GM06990 (cell line): ENCODE results near the gene PPOX.
A peak's percentile ranks its signal among the peaks of the same experiment; 100 is the strongest.

Source experiments
- DNase-seq: peaks from one replicate; pipeline ENCODE4 v3.0.0-alpha.2; 2011; ENCODE audit not compliant: insufficient read length; ENCODE audit errors: extremely low read depth
- H3K27me3 ChIP-seq: replicated peaks from 2 replicates; pipeline ENCODE4 v1.6.0; 2011; ENCODE audit warnings: low read length; ENCODE audit not compliant: control insufficient read depth, insufficient read depth
- H3K36me3 ChIP-seq: 2 replicates; pipeline ENCODE4 v1.5.1; 2011; ENCODE audit warnings: low read length; ENCODE audit not compliant: control insufficient read depth, insufficient read depth
- H3K4me3 ChIP-seq: replicated peaks from 2 replicates; pipeline ENCODE4 v1.5.1; 2011; ENCODE audit warnings: low read depth, mild to moderate bottlenecking, control low read depth, low read length
- CTCF ChIP-seq: IDR thresholded peaks from 2 replicates; pipeline ENCODE4 v1.5.1; 2011; ENCODE audit warnings: low read length, control low read depth, mild to moderate bottlenecking, inconsistent platforms; ENCODE audit not compliant: insufficient read depth, poor library complexity, severe bottlenecking

PPOX gene

GRCh38 chr1:161188381-161188780 is 22.2 kb downstream of the PPOX start:
- DNase-seq, result no peak
- Histone ChIP-seq H3K27me3 (no peaks in the 10 kb centered on the region), H3K36me3 (no peaks in the 10 kb centered on the region), H3K4me3 (no peak overlapping the region)
- TF ChIP-seq CTCF, result no peak

- H3K4me3 ChIP-seq, result no peak overlapping the region
- DNase-seq, result no peak
- no peaks in the 10 kb centered on the region for H3K27me3 ChIP-seq
- TF ChIP-seq CTCF, result no peak
- H3K36me3 ChIP-seq, result no peaks in the 10 kb centered on the region
These were observed 22.8 kb downstream of the PPOX start for GRCh38 chr1:161189036-161189435.

GRCh38 chr1:161190962-161191521 is 24.8 kb downstream of the PPOX start:
- DNase-seq, result no peak
- Histone ChIP-seq H3K27me3 (no peaks in the 10 kb centered on the region), H3K4me3 (no peak overlapping the region), H3K36me3 (no peaks in the 10 kb centered on the region)
- no peak for TF ChIP-seq CTCF

GRCh38 chr1:161191971-161192370 is 25.7 kb downstream of the PPOX start:
- TF ChIP-seq CTCF, result no peak
- Histone ChIP-seq H3K36me3 (no peaks in the 10 kb centered on the region), H3K4me3 (no peak overlapping the region), H3K27me3 (no peaks in the 10 kb centered on the region)
- DNase-seq, result no peak

GRCh38 chr1:161192476-161193465 is 26.5 kb downstream of the PPOX start:
- Histone ChIP-seq H3K4me3 (no peak overlapping the region), H3K27me3 (no peaks in the 10 kb centered on the region), H3K36me3 (no peaks in the 10 kb centered on the region)
- TF ChIP-seq CTCF, result peak; percentile 93
- no peak for DNase-seq
